Measurements from ENCODE around the gene DYNC1I1. TPM values are rescaled to one million over a fixed set of nuclear protein-coding genes. Genes with fewer than 3 reads are reported as not detected.

The DYNC1I1 gene
- total RNA-seq, 4 donors from 2014 or later: 1.7 to 6.8 (median 4.2) TPM

- ATAC-seq (ENCODE audit: low FRiP score) (no peak), DNase-seq (ENCODE audit: low spot score) (no peak)
- no peak for TF ChIP-seq CTCF (IDR thresholded peaks at IDR 0.05)
These were observed 249.2 kb downstream of the DYNC1I1 start for GRCh38 chr7:96021568-96021967.

GRCh38 chr7:96023387-96023786, 251.0 kb downstream of the DYNC1I1 start:
- ATAC-seq (ENCODE audit: low FRiP score): no peak
- no peak for DNase-seq (ENCODE audit: low spot score)
- TF ChIP-seq CTCF (IDR thresholded peaks at IDR 0.05): no peak

GRCh38 chr7:96026010-96026409, 253.7 kb downstream of the DYNC1I1 start:
- ATAC-seq (ENCODE audit: low FRiP score) (no peak), DNase-seq (ENCODE audit: low spot score) (no peak)
- TF ChIP-seq CTCF (IDR thresholded peaks at IDR 0.05): no peak

- no peak for DNase-seq (ENCODE audit: low spot score)
- ATAC-seq (ENCODE audit: low FRiP score): no peak
- no peak for TF ChIP-seq CTCF (IDR thresholded peaks at IDR 0.05)
These were observed 254.3 kb downstream of the DYNC1I1 start for GRCh38 chr7:96026611-96027010.

- DNase-seq (ENCODE audit: low spot score): no peak
- no peak for TF ChIP-seq CTCF (IDR thresholded peaks at IDR 0.05)
- no peak for ATAC-seq (ENCODE audit: low FRiP score)
These were observed 256.4 kb downstream of the DYNC1I1 start for GRCh38 chr7:96028729-96029128.

GRCh38 chr7:96033009-96033598, 260.8 kb downstream of the DYNC1I1 start:
- DNase-seq (ENCODE audit: low spot score) (no peak), ATAC-seq (ENCODE audit: low FRiP score) (no peak)
- TF ChIP-seq CTCF (IDR thresholded peaks at IDR 0.05): no peak

- TF ChIP-seq CTCF (IDR thresholded peaks at IDR 0.05): no peak
- no peak for ATAC-seq (ENCODE audit: low FRiP score)
- no peak for DNase-seq (ENCODE audit: low spot score)
These were observed 262.8 kb downstream of the DYNC1I1 start for GRCh38 chr7:96034940-96035727.
